ENCODE results near the gene POP7.
"Not testable (repeated sequence)": the region's sequence is repeated elsewhere in the genome, so short reads cannot be mapped to it uniquely, and the experiment has no call there.

The POP7 gene

DNA sequence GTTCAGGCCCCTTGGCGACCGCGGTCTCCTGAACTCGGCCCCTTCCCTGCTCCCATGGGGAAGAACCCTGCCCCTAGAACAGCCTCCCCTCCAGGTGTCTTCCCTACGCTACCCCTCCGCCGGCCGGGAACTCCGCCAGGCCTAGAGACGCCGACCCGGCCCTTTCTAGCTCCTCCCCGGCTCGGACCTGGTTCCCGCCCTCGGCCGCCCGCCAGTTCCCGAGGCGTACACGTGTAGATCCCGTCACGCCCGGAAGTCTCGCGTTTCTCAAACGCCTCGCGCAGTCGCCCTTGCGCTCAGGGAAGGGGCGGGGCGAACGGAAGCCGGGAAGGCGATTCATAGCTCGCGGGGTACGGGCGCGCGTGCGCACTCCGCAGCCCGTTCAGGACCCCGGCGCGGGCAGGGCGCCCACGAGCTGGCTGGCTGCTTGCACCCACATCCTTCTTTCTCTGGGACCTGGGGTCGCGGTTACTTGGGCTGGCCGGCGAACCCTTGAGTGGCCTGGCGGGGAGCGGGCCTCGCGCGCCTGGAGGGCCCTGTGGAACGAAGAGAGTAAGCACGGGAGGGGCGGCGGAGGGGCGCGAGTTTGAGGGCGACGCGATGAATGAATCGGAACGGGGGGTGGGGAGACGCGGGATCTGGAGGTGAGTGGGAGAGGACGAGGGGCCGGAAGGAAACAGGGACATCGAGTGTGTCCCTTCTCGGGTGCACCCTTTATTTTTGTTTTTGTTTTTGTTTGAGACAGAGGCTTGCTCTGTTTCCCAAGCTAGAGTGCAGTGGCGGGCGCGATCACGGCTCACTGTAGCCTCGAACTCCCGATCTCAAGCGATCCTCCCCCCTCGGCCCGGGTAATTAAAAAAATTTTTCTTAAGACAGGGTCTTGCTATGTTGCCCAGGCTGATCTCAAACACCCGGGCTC, at the start of gene POP7:
Gene POP7, plus strand, starts transcription at position 369 of the 919 bp plus-strand sequence. CDS start 710 bp downstream, outside the sequence.
- DNase-seq = peak; percentile 97

DNA sequence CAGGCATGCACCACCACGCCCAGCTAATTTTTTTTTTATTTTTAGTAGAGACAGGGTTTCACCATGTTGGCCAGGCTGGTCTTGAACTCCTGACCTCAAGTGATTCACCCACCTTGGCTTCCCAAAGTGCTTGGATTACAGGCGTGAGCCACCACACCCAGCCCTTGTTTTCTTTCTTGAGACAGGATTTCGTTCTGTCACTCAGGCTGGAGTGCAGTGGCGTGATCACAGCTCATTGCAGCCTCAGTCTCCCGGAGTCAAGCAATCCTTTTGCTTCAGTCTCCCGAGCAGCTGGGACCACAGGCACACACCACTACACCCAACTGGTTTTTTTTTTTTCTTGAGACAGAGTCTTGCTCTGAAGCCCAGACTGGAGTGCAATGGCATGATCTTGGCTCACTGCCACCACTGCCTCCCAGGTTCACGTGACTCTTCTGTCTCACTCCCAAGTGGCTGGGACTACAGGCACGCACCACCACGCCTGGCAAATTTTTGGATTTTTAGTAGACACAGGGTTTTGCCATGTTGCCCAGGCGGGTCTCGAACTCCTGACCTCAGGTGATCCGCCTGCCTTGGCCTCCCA, 43.6 kb upstream of the POP7 start:
- not testable (repeated sequence) for DNase-seq

DNA sequence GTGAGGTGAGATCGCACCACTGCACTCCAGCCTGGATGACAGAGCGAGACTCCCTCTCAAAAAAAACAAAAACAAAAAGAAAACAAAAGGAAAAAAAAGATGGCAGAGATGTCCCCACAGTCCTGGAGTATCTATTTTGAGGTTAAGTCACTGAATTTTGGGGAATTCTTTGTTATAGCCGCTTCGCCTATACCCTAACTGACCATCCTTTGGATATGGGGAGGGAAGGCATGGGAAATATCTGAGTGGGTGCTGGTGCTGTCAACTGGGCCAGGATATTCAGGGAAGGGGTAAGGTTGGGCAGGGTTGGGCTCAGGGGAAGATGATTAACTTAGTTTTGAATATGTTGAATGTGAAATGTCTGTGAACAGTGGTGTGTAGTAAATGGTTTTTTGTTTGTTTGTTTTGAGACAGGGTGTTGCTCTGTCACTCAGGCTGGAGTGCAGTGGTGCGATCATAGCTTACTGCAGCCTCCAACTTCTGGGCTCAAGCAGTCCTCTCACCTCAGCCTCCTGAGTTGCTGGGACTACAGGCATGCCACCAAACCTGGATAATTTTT, 40.7 kb upstream of the POP7 start:
- no peak for DNase-seq

DNA sequence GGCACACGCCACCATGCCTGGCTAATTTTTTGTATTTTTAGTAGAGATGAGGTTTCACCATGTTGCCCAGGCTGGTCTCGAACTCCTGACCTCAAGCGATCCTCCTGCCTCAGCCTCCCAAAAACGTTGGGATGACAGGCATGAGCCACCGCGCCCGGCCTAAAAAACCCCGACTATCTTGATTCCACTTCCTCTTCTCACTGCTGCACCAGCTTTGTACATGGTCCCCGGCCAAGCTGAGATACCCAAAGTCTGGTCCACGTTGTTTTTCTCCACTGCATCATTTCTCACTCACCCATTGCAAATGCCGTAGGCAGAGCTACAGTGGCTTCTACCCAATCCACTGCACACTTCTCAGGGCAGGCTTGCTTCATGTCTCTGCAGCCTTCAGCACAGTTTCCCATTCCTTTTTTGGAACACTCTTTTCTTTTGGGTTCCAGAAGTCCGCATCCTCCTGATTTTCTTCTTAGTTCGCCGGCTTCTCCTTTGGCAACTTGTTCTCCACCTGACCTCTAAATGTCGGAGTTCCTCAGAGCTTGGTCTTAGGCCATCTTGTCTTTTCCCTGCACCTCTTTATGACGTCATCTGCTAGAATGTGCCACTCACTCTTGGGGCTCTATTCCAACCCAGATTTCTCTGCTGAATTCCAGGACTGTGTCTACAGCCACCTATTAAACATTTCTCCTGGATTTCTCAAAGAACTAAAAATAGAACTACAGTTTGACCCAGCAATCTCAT, 38.4 kb upstream of the POP7 start:
- no peak for DNase-seq

DNA sequence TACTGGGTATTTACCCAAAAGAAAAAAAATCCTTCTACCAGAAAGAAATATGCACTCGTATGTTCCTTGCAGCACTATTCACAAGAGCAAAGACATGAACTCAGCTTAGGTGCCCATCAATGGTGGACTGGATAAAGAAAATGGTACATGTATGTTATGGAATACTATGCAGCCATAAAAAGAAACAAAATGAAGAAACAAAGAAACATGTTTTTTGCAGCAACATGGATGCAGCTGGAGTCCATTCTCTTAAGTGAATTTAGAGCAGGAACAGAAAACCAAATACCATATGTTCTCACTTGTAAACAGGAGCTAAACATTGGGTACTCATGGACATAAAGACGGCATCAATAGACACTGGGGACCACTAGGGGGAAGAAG, 37.9 kb upstream of the POP7 start:
- DNase-seq = no peak

DNA sequence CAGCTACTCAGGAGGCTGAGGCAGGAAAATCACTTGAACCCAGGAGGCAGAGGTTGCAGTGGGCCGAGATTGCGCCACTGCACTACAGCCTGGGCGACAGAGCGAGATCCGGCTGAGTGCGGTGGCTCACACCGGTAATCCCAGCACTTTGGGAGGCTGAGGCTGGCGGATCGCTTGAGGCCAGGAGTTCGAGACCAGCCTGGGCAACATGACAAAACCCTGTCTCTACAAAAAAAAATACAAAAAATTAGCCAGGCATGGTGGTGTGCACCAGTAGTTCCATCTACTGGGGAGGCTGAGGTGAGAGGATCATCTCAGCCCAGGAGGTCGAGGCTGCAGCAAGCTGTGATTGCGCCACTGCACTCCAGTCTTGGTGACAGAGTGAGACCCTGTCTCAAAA, 36.8 kb upstream of the POP7 start:
- not testable (repeated sequence) for DNase-seq

- no peak for DNase-seq
These were observed 35.8 kb upstream of the POP7 start for GRCh38 chr7:100670074-100670473.

DNA sequence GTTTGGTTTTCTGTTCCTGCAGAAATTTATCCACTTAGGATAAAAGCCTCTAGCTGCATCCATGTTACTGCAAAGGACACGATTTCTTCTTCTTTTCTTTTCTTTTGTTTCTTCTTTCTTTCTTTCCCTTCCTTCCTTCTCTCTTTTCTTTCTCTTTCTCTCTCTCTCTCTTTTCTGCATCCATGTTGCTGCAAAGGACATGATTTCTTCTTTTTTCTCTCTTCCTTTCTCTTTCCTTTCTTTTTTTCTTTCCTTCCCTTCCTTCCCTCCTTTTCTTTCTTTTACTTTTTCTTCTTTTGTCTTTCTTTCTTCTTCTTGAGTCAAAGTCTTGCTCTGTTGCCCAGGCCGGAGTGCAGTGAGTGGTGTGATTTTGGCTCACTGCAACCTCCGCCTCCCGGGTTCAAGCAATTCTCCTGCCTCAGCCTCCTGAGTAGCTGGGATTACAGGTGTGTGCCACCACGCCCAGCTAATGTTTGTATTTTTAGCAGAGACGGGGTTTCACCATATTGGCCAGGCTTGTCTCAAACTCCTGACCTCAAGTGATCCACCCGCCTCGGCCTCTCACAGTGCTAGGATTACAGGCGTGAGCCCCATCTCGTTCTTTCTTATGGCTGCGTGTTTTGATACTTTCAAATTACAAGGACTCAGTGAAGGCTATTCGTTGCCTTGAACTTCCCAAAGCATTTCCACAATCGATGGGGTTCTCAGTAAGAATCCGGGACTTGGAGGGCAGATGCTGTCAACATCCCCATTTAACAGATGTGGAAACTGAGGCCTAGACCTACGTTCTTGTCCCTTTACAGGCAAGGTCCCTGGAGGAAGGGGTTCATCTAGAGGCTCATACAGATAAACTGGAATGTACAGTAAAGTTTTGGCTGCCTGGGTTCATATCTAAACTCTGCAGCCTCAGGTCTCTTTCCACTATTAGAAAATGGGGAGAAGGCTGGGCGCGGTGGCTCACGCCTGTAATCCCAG, 34.3 kb upstream of the POP7 start:
- no peak for DNase-seq

GRCh38 chr7:100673302-100673941, 32.5 kb upstream of the POP7 start, which contains the start of gene GNB2:
GNB2 (plus strand) TSS chr7:100673740; CDS start chr7:100676266, 2,526 bp downstream.
- DNase-seq = peak; percentile 97

GRCh38 chr7:100673942-100674410, 31.9 kb upstream of the POP7 start:
- peak; percentile 49 for DNase-seq

DNA sequence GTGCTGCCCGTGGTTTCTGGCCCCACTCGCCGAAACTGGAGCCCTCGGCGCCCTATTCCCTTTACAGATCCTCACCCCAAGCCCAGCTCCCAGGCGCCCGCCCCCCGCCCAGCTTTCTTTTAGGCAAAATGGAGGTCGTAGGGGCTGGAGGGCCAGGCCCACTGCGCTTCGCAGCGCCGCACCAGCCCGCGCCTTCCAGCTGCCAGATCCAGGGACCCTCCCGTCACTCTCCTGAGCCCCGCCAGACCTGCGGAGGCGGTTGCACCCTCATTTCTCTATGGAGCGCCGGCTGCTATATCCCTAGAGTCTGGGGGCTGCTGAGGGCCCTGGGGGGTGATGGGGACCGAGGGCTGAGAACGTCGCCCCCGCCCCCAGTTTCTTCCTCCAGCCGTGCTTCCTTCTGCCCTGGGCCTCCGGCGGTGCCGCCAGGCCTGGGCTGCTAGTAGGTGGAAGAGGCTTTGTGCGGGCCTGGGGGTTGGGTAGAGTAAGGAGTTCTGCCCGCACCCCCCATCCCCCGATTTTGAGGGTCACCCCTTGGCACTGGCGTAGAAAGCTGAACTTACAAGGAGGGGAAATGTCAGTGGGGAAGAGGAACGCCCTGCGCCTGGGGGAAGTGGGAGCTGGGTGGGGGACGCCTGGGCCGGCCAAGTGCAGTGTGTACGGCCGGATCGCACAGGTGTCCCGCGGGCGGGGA, 31.4 kb upstream of the POP7 start:
- DNase-seq = no peak

GRCh38 chr7:100675105-100675451, 30.8 kb upstream of the POP7 start:
- DNase-seq = no peak

DNA sequence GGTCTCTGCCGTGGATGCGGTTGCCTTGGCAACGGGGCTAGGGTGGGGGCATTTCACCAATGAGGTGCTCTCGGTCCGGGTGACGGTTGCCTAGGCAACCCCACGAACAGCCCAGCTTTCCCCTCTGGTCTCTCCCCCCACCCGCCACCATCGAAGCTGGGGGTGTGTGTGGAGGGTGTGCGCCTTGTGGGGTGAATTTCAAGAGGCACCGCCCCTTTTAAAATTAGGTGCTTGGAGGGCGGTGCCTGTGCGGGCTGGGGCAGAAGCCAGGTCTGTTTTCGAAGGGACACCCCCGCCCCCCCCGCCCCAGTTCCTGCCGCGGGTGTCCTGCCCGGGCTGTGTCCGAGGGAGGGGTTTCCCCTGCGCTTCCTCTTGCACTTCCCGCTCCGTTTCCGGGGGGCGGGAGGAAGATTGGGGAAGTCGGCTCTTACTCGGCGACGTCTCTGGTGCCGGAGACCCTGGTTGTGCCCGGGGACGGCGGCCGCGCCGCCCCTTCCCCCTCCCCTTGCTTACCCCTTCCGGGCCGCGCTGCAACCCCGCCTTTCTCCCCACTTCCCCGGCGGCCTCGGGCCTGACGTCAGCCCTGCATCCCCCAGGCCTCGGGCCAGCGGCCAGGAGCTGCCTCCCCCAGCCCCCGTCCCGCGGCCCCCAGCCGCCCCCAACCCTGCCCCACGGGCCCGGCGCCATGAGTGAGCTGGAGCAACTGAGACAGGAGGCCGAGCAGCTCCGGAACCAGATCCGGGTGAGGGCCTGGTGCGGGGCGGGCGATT, 30.2 kb upstream of the POP7 start:
- DNase-seq = peak; percentile 29

DNA sequence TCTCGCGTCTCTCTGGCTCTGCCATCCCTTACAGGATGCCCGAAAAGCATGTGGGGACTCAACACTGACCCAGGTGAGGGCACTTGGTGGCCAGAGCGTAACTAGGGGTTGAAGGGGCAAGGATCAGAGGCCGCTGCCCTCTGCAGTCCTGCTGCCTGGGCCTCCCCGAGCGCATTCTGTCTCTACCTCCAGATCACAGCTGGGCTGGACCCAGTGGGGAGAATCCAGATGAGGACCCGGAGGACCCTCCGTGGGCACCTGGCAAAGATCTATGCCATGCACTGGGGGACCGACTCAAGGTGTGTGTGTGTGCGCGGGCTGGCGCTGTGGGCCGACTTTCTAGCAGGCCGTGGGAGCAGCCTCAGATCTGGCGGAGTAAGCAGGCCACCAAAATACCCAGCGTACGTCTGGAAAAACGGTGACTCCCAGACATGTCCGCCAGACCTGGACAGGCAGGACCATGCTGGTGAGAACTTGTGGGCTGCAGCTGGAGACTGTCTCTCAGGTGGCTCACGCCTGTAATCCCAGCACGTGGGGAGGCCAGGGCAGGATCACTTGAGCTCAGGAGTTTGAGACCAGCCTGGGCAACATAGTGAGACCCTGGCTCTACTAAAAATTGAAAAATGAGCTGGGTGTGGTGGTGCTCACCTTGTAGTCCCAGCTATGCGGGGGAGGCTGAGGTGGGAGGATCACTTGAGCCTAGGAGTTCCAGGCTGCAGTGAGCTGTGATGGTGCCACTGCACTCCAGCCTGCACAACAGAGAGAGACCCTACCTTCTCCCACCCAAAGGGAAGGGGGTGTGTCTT, 29.2 kb upstream of the POP7 start:
- no peak for DNase-seq

- no peak for DNase-seq
These were observed 28.3 kb upstream of the POP7 start for GRCh38 chr7:100677308-100678267.

GRCh38 chr7:100678291-100678984, 27.5 kb upstream of the POP7 start:
- DNase-seq = no peak
